Measurements from ENCODE around the gene LRRK1. TPM values are rescaled to one million over a fixed set of nuclear protein-coding genes. Genes with fewer than 3 reads are reported as not detected.

Gene LRRK1
- total and polyA plus RNA-seq, 2 of the 13 experiments (the other 11 are each of a cell fraction or from before 2014, with no cell fraction given): 0.13 to 1.2 TPM

DNA sequence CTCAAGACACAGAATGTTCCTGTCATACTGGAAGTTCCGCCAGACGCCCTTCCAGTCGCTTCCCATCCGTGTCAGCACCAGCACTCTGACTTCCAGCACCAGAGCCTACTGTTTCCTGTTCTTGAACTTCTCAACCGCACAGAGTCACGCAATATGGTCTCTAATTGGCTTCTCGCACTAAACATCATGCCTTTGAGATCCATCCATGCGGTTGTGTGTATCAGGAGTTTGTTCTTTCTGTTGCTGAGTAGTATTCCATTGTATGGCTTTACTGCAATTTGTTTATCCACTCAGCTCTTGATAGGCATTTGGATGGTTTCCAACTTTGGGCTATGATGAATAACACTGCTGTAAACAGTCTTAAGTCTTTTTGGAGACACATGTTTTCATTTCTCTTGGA, 112.1 kb downstream of the LRRK1 start:
- POLR2A ChIA-PET: no interaction called here
- no peak for ATAC-seq
- no peak overlapping the region for H3K27ac ChIP-seq (ENCODE audit: extremely low read length, insufficient read depth, low read length)
- intact Hi-C loops (cut with micrococcal nuclease; ENCODE audit: unreplicated experiment) (no loop called here), in situ Hi-C loops (cut with HindIII; ENCODE audit: extremely low pct_ligation_motif_present, low pct_unique_long_range_greater_than_20kb) (no loop called here)
- no peaks in the 10 kb centered on the region for H3K36me3 ChIP-seq (replicated peaks in 1 of 2; ENCODE audit: control insufficient read depth in 1 of 2, insufficient read depth in 2 of 2, low read length in 2 of 2)
- FAIRE-seq: no peak
- H3K79me2 ChIP-seq (ENCODE audit: insufficient read depth, low read length): no peaks in the 10 kb centered on the region
- TF ChIP-seq JUNB (CRISPR knock-in tag; IDR thresholded peaks at IDR 0.05; ENCODE audit: borderline replicate concordance) (no peak), NR2F2 (IDR thresholded peaks at IDR 0.05; ENCODE audit: borderline replicate concordance, low read depth) (no peak), LCORL (IDR thresholded peaks at IDR 0.05) (no peak), LCORL (CRISPR knock-in tag; IDR thresholded peaks at IDR 0.05) (no peak), RAD21 (CRISPR knock-in tag; IDR thresholded peaks at IDR 0.05) (no peak), EEA1 (CRISPR knock-in tag; IDR thresholded peaks at IDR 0.05; ENCODE audit: borderline replicate concordance) (no peak), CREM (IDR thresholded peaks at IDR 0.05) (no peak), CREM (CRISPR knock-in tag; IDR thresholded peaks at IDR 0.05) (no peak), ERF (CRISPR knock-in tag; IDR thresholded peaks at IDR 0.05) (no peak), BORCS8-MEF2B (CRISPR knock-in tag; IDR thresholded peaks at IDR 0.05) (no peak), TGIF2 (CRISPR knock-in tag; IDR thresholded peaks at IDR 0.05) (no peak), RORA (CRISPR knock-in tag; IDR thresholded peaks at IDR 0.05) (no peak), BCL6 (CRISPR knock-in tag; IDR thresholded peaks at IDR 0.05) (no peak), ZNF160 (CRISPR knock-in tag; IDR thresholded peaks at IDR 0.05) (no peak), ZNF432 (CRISPR knock-in tag; IDR thresholded peaks at IDR 0.05; ENCODE audit: borderline replicate concordance) (no peak), SMARCC2 (IDR thresholded peaks at IDR 0.05) (no peak), SOX5 (CRISPR knock-in tag; IDR thresholded peaks at IDR 0.05; ENCODE audit: borderline replicate concordance) (no peak)
- TF ChIP-seq, protein P1, sequence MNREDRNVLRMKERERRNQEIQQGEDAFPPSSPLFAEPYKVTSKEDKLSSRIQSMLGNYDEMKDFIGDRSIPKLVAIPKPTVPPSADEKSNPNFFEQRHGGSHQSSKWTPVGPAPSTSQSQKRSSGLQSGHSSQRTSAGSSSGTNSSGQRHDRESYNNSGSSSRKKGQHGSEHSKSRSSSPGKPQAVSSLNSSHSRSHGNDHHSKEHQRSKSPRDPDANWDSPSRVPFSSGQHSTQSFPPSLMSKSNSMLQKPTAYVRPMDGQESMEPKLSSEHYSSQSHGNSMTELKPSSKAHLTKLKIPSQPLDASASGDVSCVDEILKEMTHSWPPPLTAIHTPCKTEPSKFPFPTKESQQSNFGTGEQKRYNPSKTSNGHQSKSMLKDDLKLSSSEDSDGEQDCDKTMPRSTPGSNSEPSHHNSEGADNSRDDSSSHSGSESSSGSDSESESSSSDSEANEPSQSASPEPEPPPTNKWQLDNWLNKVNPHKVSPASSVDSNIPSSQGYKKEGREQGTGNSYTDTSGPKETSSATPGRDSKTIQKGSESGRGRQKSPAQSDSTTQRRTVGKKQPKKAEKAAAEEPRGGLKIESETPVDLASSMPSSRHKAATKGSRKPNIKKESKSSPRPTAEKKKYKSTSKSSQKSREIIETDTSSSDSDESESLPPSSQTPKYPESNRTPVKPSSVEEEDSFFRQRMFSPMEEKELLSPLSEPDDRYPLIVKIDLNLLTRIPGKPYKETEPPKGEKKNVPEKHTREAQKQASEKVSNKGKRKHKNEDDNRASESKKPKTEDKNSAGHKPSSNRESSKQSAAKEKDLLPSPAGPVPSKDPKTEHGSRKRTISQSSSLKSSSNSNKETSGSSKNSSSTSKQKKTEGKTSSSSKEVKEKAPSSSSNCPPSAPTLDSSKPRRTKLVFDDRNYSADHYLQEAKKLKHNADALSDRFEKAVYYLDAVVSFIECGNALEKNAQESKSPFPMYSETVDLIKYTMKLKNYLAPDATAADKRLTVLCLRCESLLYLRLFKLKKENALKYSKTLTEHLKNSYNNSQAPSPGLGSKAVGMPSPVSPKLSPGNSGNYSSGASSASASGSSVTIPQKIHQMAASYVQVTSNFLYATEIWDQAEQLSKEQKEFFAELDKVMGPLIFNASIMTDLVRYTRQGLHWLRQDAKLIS (CRISPR knock-in tag; IDR thresholded peaks at IDR 0.05): no peak
- TF ChIP-seq, protein P2, sequence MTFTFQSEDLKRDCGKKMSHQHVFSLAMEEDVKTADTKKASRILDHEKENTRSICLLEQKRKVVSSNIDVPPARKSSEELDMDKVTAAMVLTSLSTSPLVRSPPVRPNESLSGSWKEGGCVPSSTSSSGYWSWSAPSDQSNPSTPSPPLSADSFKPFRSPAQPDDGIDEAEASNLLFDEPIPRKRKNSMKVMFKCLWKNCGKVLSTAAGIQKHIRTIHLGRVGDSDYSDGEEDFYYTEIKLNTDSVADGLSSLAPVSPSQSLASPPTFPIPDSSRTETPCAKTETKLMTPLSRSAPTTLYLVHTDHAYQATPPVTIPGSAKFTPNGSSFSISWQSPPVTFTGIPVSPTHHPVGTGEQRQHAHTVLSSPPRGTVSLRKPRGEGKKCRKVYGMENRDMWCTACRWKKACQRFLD (CRISPR knock-in tag; IDR thresholded peaks at IDR 0.05; ENCODE audit: borderline replicate concordance): no peak
- CTCF ChIA-PET (ENCODE audit: low intra/inter-chr PET ratio, low total read pairs): no interaction called here
- no peak overlapping the region for H3K9ac ChIP-seq (ENCODE audit: insufficient read depth, low read depth, low read length)
- peaks cover 6% of the 10 kb centered on the region; the same call in 1 of the 2 replicates for H3K9me3 ChIP-seq (ENCODE audit: low read length)
- H2AFZ ChIP-seq (ENCODE audit: low read length): no peak overlapping the region
- H3K4me2 ChIP-seq (ENCODE audit: low read depth, low read length): no peak overlapping the region
- no peaks in the 10 kb centered on the region for H4K20me1 ChIP-seq (ENCODE audit: insufficient read depth, low read length)
- H3K4me3 ChIP-seq (replicated peaks in 1 of 3; ENCODE audit: insufficient read depth in 1 of 3, low read depth in 2 of 3, low read length in 3 of 3): no peak overlapping the region
- H3K4me1 ChIP-seq (ENCODE audit: insufficient read depth, low read length): peaks cover 35% of the 10 kb centered on the region
- no peak for DNase-seq (ENCODE audit: low spot score)
- peaks cover 4 to 48% of the 10 kb centered on the region in 2 experiments for H3K27me3 ChIP-seq (ENCODE audit: control insufficient read depth in 1 of 2, insufficient read depth in 2 of 2, low read length in 2 of 2)
- BruUV-seq (replicated peaks): no TSS peak
- WGBS (ENCODE audit: low lambda C conversion rate): 74% methylated on average over 8 of the region's 8 CpGs
